GM21360 (cell line): Measurements from ENCODE around the gene HPGDS.
"Not testable (repeated sequence)": the region's sequence is repeated elsewhere in the genome, so short reads cannot be mapped to it uniquely, and the experiment has no call there.

Experiments
- ATAC-seq: cut with Tn5 transposase; IDR thresholded peaks from one replicate; pipeline ENCODE4 v1.9.1; 2021; ENCODE audit warnings: mild to moderate bottlenecking, moderate library complexity; ENCODE audit not compliant: unreplicated experiment

The HPGDS gene

DNA sequence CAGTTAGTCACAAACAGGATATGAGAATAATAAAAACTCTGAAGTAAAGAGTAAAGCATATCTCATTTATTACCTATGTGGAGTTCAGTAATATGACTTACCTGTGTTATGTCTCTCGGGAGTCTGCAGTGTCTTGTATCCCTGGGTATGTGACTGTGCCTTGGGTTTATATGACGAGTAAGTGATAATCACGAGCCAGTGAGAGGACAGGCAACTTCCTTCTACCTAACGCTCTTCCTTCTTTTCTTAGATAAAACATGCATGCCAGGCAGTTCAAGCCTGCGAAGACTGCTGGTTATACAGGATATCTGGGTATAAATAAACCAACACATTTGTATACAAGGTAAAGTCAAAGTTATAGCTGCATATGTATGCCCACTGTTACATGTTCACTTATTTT, at the start of gene HPGDS:
Gene HPGDS (minus strand): TSS at position 143 of the 400 bp plus-strand sequence. CDS start 8,207 bp downstream, outside the sequence.
- no peak for ATAC-seq

DNA sequence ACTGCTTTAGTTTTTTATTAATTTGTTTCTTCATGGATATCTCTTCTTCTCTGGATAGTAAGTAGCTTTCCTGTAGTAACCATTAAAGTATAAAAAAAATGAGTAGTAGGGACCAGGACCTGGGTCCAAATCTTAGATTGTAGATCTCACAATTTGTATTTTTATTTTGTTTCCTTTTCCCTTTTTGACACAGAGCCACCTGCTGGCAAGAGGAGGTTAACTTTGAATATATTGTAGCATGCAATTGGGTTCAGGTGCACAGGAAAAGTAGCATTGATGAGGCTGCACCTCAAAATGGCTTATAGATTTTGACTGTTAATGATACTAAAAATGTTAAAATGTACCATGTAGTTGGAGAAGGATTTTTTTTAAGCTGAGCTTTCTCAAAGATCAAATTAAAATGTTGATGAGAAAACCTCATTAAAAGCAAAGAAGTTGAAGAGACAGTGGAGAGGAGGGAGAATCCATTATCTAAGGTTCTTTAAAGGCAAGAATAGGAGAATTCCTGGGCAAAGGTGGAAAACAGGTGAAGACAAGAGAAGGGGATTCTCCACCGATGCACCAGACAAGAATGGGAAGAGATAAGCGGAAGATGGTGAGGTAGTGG, 48.3 kb upstream of the HPGDS start:
- ATAC-seq, result no peak

DNA sequence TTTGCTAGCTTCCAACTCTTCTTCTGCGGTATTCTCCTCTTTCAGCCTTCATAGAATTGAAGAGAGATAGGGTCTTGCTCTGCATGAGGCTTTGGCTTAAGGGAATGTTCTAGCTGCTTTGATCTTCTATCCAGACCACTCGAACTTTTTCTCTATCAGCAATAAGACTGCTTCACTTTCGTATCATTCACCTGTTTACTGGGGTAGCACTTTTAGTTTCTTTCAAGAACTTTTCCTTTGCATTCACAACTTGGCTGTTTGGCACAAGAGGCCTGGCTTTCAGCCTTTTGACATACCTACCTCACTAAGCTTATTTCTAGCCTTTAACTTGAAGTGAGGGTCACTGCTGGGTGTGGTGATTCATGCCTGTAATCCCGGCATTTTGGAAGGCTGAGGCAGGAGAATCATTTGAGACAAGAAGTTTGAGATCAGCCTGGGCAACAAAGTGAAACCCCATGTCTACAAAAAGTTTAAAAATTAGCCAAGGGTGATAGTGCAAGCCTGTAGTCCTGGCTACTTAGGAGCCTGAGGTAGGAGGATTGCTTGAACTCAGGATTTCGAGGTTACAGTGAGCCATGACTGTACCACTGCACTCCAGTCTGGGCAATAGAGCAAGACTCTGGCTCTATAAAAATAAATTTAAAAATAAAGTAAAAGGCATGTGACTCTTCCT, 47.1 kb upstream of the HPGDS start:
- ATAC-seq, result no peak

DNA sequence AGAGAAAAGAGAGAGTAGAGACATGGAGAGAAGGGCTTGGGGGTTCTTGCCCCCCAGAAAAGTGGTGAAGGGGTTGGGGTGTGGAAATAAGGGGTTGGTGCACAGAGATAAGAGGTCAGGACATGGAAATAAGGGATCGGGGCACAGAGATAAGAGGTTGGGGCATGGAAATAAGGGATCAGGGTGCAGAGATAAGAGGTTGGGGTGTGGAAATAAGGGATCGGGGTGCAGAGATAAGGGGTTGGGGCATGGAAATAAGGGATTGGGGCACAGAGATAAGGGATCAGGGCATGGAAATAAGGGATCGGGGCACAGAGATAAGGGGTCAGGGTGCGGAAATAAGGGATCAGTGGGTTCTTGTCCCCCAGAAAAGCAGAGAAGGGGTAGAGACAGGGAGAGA, 45.3 kb upstream of the HPGDS start:
- not testable (repeated sequence) for ATAC-seq

DNA sequence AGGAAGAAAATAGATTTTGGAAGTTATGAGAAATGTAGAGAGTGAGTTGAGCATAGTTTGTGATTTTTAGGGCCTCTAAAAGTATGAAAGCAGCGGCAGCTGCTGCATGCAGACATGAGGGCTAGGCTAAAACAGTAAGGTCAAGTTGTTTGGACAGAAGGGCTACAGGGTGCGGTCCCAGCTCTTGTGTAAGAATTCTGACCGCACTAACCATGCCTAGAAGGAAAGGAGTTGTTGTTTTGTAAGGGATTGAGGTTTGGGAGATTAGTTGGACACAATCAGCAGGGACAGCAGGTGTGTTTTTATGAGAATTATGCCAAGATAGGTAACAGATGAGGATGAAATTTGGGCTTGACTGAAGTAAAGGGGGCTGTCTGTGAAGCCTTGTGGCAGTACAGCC, 42.8 kb upstream of the HPGDS start:
- not testable (repeated sequence) for ATAC-seq

DNA sequence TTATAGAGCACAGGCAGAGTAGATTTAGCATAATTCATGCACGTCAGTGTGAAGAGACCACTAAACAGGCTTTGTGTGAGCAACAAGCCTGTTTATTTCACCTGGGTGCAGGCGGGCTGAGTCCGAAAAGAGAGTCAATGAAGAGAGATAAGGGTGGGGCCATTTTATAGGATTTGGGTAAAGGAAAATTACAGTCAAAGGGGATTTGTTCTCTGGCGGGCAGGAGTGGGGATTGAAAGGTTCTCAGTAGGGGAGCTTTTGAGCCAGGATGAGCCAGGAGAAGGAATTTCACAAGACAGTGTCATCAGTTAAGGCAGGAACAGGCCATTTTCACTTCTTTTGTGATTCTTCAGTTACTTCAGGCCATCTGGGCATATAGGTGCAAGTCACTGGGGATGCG, 40.3 kb upstream of the HPGDS start:
- ATAC-seq, result not testable (repeated sequence)

DNA sequence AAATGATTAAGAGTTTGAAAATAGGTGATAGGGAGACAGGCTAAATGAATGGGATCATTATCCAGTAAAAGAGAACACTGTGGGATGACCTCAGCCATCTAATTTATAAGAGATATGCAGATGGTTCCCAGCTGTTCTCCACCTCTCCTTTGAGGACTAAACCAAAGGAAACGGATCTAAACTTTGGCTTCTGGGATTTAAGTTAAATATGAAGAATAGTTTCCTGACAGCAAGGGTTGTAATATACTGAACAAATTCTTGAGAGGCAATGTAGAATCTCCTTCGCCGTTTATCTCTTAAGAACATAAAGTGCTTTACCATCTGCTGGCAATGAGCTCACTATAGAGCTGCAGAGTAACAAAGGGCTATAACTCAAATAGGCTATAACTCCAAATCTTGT, 35.4 kb upstream of the HPGDS start:
- no peak for ATAC-seq

DNA sequence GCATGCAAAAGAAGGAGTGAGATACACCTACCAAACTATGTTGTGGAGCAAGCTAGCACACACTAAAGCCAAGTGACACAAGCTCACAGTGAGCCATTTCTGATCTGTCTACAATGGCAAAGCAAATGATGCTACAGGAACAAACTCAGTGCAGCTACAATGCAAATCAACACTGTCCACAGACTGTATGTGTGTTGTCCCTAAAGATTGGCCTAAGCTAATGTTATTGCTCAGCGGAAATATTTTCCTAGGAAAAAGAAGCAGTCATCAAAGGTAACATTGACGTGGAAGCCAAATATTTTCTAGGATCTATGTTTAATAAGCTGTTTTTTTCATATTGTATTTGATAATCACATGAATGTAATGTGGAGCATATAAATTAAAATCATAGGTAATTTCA, 34.7 kb upstream of the HPGDS start:
- no peak for ATAC-seq

DNA sequence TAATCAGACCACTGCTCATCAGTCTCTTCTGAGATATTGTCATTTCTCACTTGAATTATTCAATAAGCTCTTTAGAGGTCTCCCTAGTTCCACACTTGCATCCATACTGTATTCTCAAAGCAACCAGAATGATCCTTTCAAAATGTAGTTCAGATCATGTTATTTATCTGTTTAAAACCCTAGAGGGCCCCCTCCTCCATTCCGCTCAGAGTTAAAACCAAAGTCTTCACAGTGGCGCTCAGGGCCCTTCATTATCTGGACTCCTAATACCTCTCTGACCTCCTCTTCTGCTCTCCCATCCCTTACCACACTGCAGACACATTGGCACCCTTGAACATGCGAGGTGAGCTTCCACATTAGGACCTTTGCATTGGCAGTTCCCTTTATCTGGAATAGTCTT, 32.7 kb upstream of the HPGDS start:
- ATAC-seq, result no peak

DNA sequence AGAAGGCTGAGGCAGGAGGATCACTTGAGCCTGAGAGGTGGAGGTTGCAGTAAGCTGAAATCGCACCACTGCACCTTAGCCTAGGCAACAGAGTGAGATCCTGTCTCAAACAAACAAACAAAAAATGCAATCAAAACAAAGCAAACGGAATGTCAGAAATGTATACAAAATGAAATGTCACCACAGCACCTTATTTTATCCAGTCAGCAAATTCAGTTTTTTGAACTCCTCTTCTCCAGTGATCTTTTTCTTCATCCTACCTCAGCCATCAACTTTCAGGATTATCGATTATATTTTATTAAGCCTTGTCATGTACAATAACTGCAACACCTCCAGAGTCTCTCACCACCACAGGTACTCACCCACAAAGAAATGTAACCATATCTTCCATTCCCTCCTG, 31.1 kb upstream of the HPGDS start:
- ATAC-seq, result no peak

DNA sequence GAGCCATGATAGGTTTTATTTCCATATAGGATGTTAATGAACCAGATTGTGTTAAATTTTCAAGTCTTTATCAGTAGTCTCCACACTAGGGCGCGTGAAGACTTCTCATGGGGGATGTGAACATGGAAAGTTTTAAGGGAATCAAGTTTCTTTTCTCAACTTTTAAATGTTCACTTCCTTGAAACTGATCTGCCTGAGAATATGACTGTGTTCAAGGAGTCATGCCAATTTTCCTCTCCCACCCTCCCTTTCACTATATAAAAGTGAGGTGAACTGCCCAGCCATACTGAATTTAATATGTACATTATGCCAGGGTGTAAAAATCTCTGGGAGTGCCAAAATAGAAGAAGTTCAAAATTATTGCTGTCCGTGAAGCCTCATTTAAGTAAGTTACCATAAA, 30.4 kb upstream of the HPGDS start:
- ATAC-seq, result no peak

DNA sequence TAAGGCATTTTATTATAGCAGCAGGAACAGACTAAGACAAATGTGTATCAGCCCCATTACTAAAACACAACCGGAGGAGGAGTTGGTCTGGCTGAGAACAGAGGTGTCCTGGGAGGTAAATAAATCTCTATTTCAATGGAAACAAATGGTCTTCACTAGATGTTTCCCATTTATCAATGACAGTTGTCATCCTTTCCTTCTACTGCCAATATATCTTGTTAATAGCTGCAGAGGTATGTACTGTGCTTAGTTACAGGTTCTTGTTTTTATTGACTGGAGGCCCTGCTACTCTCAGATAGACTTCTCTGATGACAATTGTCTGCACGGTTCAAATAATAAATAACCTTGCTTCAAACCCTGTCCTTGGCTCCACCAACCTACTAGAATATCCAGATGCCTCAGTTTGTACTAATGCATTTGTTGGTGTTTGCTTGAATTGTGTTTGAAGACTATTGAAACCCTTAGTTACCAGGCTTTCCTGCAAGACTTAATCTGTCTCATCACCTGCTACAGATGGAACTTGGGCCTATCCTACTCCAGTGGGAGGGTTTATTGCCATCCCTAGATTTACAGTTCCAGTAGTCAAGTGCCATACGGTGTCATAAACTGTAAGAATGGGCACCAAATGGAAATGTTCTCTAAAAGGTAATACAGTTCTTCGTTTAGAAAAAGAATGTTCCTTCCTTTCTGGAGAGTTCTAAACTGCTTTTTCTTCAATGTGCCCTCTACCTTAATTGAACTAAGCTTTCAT, 29.8 kb upstream of the HPGDS start:
- ATAC-seq, result no peak

DNA sequence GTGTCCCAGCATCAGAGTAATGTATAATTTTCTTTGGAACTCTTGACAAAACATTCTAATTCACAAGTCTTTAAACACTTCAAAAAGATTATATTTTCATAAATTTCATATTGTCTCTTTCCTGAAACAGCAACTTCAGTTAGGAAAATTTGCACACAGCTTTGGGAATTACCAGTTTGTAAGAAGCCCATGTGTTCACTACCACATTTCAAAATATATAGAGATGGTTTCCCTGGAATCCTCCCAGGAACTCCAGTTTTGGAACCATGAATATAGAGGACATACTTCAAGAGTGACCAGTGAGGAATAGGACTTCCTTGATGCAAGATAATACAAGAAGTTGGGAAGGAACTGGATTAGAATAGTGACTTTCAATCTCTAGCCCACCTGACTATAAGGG, 28.7 kb upstream of the HPGDS start:
- ATAC-seq, result no peak

DNA sequence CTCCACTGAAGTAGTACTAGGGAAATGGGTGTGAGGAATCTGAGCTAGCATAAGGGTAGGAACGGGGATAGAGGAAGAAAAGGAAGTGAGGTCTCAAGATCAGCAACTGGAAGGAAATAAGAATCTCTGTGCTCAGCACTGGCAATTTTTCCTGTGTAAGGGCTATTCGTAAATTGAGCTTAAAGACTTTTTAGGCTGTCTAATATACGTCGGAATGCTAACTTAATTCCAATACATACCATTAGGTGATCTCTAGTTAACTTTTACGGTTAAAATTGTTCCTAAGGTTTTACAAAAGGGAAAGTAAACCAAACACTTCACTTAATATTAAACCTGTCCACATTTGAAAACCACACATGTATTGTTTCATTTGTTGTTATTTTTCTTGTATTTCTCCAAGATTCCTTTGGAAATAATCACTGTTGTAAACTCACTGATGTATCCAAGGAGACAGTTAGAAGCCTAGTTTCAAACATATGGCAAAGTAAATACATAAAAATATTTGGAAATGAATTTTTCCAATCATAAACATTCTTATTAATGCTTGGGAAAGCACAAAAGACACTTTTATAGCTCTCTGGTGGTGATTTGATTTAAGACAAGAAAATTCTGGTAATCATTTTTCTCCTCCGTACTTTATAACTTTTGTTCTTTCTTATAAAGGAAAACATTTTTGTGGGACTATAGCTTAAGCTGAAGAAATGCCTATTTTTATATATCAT, 28.1 kb upstream of the HPGDS start:
- ATAC-seq, result no peak

DNA sequence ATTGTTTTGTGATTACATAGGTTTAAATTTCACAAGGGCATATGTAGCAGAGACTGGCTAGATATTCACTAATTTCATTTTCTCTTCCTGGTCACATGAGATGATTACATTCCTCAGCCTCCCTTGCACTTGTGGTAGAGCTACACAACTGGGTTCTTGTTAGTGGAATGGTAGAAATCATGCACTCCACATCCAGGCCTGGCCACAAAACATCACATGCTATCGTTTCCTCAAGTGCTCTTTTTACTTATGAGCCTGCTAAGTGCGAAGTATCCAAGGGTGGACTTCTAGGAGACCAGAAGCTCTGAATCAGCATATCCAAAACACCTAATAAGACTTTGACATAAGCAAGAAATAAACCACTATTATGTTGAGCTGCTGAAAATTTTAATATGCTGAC, 26.4 kb upstream of the HPGDS start:
- no peak for ATAC-seq

DNA sequence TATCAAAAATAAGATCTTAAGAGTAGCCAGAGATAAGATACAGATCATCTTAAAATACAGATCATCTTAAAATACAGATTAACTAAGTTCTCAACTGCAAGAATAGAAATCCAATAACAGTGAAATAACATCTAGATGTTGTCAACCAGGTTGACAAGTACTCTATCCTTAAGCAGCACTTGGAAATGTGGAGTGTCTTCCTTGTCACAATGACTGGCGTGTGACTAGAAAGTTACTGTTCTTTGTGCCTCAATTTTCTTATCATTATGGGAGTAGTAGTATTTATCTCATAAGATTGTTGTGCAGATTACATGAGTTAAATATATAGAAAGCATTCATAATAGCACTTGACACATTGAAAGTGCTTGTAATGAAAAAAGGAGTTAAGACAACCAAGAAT, 25.8 kb upstream of the HPGDS start:
- no peak for ATAC-seq

DNA sequence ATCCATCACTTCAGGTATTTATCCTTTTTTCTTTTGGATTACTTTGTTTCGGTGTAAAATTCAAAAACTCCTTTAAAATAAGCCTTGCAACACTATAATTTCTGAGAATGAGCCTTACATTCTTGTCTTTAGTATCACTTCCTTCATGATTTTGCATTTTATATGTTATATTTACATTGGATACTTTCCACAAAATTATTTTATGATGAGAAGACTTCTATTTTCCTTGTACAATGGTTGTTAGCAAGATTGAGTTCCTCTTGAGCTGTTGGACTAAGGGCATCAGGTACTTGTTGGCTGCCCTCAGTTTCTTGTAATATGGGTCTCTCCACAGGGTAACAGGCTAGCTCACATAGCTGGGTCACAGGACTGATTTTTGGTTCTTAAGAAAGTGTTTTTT, 22.7 kb upstream of the HPGDS start:
- ATAC-seq, result no peak

DNA sequence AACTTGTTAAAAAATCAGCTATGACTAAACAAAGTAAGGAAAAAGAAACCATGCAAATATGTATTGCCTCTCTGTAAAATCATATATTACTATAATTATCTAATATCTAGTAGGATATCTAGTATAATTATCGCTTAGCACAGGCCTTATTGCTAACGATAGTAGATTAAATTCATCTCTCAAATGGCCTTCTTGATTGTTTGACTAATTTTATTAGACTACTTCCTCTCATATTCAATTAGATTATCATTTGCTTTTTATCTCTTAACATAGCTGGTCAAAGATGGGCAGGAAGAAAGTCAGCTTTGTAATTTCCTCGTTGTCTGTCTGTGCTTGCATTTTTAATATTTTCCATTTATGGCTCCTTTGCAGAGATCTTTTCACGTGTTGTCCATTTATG, 21.9 kb upstream of the HPGDS start:
- no peak for ATAC-seq

DNA sequence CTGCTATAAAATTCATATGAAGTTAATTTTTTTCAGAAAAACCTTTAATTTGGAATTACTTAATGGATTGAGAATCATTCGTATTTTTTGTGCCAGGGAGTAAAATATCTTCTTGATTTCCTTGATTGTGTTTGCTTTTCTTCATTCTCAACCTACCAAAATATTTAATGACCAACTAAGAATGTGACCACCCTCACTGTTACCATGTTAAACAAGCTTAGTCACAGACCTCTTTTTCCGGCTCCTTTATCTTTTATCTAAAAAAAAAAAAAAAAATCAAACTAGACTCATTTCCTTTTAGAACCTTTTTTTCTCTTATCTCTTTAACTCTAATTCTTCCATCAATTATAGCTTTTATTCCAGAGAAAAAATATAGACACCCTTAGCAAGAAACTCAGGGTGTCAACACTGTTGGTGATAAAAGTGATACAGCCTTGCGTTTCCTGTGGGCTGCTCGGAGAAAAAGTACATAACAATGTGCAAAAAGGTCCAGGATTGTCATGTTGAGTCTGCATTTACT, 20.6 kb upstream of the HPGDS start:
- ATAC-seq, result no peak

DNA sequence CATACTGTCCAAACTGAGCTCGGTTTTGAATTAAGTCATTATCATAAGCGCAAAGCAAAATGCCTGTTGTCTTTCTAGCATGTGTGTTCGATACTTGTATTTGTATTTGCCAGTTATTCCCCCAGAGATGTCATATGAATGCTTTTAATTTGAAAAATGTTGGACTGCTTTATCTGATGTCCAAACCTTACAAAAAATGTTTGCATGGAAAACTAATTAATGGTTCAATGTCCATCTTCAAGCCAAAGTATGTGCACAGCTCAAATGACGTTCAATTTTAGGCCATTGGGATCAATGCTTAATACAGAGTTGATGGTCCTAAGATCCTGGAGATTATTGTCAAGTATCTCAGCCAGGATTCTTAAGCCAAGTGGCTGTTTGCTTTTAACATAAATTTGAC, 17.2 kb upstream of the HPGDS start:
- ATAC-seq, result no peak

DNA sequence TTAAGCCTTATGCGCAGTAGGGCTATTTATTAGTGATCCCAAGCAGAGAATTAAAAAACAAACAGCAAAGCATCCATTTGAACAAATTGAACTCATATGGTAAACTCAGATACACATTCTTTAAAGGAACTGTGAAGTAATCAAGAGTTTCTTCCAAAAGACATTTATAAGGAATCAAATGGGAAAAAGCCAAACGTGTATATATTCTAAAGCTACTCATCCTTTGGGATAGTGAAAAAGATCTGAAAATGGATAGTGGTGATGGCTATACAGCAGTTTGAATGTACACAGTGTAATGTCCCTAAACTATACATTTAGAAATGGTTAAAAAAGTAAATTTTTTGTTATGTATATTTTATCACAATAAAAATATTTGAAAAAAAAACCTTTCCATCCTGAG, 16.6 kb upstream of the HPGDS start:
- no peak for ATAC-seq
